Brain pericyte (primary cell): Measurements from ENCODE around the gene KRT33B.
"Not testable (repeated sequence)": the region's sequence is repeated elsewhere in the genome, so short reads cannot be mapped to it uniquely, and the experiment has no call there.

ENCODE experiments used
- DNase-seq: peaks from one replicate; pipeline ENCODE4 v3.0.0-alpha.2; 2012; ENCODE audit warnings: low read depth, low spot score

Gene KRT33B

DNA sequence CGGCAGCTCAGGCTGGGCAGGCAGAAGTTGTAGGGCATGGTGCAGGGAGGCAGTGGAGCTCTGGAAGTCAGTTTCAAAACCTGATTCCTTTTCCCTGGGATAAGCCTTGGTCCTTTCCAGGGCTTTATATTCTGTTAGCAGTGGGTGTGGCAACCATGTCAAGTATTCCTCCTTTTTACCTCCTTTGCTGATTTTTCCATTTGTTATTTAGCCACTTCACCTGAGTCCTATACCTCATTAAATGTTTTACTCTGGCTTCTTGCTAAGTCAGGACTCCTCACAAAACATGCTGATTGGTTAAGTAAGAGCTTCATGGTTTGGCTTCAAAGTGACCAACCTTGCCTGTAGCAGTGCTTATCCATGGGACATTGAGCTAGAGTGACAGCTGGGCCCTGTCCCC is at the start of gene KRT33B:
Gene KRT33B, minus strand, starts transcription at position 101 of the 400 bp plus-strand sequence. Its CDS starts 63 bp downstream, at position 38.
- no peak for DNase-seq

DNA sequence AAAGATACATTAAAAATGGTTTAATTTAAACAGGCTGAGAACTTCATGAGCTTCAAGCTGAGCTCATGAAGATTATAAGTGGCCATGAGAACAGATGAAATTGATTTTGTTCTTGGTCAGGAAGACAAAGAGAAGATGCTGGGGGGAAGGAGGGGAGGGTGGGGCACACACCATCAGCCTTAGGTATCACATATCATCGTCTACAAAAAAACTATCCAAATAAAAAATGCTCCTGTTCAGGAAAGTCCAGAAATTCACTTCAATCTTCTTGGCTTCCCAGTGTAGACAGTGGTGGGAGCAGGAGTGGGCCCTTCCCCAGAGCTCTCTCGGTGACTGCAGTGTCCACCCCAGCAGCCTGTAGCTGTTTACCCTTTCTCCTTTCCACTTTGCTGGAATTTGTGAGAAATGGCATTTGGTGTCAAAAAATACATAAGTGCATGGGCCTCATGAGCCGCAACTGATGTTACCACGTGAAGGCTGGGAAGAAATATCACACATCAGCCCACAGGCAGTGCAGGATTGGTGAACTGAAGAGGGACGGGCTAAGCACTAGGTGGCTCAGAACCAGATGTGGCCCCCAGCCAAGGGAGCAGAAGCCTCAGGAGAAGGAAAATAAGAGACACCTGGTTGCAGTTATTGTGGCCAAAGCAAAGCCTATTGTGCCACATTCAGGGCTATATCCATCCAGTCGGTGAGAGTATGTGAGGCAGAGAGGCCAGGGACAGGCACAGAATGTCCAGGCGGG is 48.7 kb upstream of the KRT33B start:
- DNase-seq, result no peak

DNA sequence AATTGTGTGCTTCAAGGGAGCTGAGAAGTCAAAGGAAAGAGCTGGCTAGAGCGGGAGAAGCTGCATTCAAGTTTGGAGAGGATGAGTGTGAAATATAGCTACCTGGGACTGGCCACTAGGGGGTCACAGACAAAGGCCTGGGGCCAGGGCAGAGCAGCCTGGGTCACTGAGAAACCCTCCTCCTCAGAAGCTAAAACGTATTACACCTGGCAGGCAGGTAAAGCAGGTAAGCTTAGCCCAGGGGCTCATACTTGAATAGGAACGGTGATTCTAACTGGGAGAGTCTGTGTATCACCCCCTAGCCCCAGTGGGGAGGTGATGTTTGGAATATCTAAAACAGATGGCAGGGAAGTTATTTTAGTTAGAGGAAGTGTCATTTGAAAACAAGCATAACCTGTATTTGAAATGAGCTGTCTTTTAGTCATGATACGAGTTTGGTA is 48.0 kb upstream of the KRT33B start:
- no peak for DNase-seq

DNA sequence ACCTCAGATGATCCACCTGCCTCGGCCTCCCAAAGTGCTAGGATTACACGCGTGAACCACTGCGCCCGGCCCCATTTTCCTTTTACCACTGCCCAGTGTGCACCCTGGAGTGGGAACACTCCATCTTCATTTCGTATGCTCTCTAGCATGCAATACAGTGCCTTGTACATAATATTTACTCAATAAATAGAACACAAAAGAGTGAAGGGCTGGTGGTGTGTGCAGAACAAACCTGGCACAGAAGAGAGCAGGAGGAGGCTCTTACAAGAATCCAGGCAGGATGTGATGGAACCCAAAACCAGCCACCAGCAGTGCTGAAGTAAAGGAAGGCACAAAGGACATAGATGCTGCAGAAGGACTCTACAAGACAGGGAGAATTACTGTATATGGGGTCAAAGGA is 47.5 kb upstream of the KRT33B start:
- no peak for DNase-seq

- no peak for DNase-seq
Observed at GRCh38 chr17:41416479-41416878, 46.9 kb upstream of the KRT33B start.

GRCh38 chr17:41415833-41416335 is 46.3 kb upstream of the KRT33B start:
- no peak for DNase-seq

GRCh38 chr17:41415411-41415810 is 45.8 kb upstream of the KRT33B start:
- DNase-seq, result no peak

GRCh38 chr17:41413982-41414381 is 44.4 kb upstream of the KRT33B start:
- DNase-seq, result no peak

GRCh38 chr17:41413353-41413957 is 43.8 kb upstream of the KRT33B start:
- no peak for DNase-seq

DNA sequence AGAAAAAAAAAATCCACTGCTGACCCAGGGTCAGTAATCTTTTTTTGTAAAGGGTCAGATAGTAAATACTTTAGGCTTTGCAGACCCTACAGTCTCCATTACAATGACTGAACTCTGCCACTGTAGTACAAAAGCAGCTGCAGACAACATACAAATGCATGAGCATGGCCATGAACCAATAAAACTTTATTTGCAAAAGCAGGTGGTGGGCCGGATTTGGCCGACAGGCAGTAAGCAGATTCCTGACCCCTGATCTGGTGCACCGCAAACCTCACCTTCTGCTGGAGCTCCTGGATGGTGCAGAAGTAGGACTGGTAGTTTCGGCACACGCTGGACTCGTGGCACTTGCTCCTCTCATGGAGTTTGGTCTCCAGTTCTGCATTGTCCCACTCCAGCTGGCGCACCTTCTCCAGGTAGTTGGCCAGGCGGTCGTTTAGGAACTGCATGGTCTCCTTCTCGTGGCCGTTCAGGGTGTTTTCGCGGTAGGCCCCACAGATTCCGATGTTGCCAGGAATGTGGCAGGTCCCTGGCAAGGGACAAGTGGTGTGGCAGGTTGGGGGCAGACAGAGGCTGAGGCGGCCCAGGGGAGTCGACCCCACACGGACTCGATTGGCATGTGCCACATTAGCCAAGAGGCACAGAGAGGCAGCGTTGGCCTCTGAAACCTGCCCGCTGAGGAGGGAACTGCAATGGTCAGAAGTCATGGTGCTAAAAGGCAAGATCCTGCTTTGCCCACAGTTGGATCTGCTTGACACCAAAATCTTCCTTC is 41.6 kb upstream of the KRT33B start:
- DNase-seq, result no peak

DNA sequence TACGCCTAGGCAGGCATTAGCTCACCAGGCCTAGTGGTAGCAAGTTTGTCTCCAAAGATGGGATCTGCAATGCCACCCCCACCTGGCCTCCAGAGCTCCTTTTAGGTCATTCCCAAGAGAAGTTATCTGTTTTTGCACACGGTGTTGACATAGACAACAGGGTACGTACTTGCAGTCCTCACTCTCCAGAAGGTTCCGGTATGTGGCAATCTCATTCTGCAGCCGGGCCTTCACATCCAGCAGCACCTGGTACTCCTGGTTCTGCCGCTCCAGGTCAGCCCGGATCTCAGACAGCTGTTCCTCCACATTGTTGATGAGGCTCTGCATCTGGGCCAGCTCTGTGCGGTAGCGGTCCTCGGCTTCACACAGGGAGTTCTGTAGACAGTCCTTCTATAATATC is 37.6 kb upstream of the KRT33B start:
- no peak for DNase-seq

DNA sequence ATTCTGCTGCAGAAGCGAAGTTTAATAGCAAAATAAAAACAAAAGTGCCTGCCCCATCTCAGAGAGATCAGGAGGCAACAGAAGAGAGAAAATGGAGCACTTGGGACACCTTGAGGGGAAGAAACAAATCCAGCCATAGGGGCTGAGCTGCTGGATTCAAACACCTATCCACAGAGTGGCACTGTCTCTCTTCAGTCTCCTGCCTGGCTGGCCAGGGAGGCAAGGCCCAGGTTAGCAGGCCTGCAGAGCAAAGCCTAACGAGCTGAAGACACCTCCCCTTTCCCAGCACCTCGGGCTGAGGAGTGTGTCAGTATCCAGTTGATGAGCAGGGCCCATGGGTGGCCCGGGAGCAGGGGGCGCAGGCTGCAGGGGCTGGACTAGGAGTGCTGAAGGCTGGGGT is 36.6 kb upstream of the KRT33B start:
- DNase-seq, result no peak

- DNase-seq, result peak; percentile 22
Observed at GRCh38 chr17:41404024-41404671, 34.5 kb upstream of the KRT33B start.

GRCh38 chr17:41403404-41404023 is 33.9 kb upstream of the KRT33B start:
- DNase-seq, result no peak

DNA sequence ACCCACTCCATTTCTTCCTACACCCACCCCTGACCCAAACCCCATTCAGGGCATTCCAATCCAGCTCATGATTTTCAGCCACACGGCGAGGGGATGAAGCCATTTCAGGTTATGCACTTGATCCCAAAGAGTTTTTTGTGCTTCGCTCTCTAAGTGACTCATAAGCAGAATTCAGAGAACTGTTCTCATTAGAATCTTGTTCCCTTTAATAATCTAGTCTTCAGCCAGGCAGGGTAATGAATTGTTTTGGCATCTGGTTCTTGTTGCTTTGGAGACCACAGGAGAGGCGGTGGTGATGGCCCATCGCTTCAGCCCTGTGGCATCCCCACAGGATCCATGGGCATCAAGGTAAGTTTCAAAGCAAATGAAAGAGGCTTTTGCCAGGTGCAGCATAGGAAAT is 32.5 kb upstream of the KRT33B start:
- DNase-seq, result no peak

GRCh38 chr17:41396996-41397660 is 27.5 kb upstream of the KRT33B start, which contains the start of gene KRT31:
KRT31 (minus strand) TSS chr17:41397608; CDS start chr17:41397539, 69 bp downstream.
- DNase-seq, result no peak

GRCh38 chr17:41396340-41396739 is 26.7 kb upstream of the KRT33B start:
- DNase-seq, result no peak

DNA sequence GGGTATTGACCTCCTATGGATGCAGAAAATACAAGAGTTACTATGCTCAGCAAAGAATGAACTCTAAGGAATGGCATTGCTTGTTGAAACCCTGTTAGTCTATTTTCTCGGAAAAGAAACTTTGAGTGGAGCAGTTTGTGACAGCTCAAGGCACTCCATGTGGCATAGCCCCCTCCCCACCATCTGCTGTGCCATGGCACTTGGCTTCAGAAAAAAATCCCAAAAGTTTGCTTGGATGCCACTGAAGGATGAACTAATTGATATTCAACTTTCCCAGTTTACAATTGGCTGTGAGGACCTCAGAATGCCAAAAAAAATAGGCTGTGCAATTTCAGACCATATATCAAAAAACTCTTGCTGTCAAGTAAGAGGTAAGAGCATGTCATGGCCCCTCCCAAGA is 26.0 kb upstream of the KRT33B start:
- DNase-seq, result no peak

GRCh38 chr17:41395044-41395443 is 25.4 kb upstream of the KRT33B start:
- not testable (repeated sequence) for DNase-seq

DNA sequence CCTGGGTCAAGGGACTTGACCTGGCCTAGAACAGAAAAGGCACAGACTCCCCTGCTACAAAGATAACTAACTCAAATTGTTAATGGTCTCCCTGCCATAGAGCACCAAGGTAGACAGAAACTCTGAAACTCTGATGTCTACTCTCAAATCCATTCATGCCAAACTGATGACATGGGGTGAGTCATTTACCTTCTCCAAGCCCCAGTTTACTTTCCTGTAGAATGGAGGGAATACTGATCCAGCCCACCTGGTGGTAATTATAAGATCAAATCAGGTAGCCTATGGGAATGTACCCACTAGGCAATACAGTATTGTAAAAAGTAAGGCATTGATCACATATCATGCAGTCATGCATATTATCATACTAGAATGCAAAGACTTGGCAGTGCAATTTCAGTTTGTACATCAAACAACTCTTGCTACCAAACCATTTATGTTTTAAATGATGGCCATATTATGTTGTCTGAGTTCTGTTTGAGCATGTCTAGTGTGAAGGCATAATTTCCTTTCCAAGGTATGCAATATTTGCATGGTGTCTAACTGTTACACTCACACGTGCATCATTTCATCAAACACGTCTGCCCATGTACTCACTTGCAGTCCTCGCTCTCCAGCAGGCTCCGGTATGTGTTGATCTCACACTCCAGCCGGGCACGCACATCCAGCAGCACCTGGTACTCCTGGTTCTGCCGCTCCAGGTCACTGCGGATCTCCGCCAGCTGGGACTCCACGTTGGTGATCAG is 24.8 kb upstream of the KRT33B start:
- no peak for DNase-seq
